HEK293 (cell line): ENCODE results near the gene DTWD2.

Experiments used
- CTCF ChIA-PET: fragments of 350-600 bp; formaldehyde crosslinking; extraction: SDS; loops from one replicate; lab custom pipeline; 2021; ENCODE audit warnings: antibody characterized with exemption; lab: Yijun Ruan, JAX
- POLR2A ChIA-PET: fragments of 300-600 bp; formaldehyde crosslinking; extraction: SDS; loops from one replicate; lab custom pipeline; 2020; ENCODE audit warnings: antibody characterized with exemption, inconsistent platforms; lab: Yijun Ruan, JAX
- H3K27ac ChIP-seq: fragments of 200-500 bp; sonication (Bioruptor generic); 2 replicates; pipeline ENCODE4 v1.5.1; 2014; ENCODE audit warnings: low read depth, low read length, control low read depth, inconsistent platforms; ENCODE audit errors: extremely low read depth
- H3K36me3 ChIP-seq, 2 experiments: fragments of 200-500 bp in 1 of 2; sonication (Bioruptor generic) in 1 of 2; 1 replicate in 1 of 2; 2 replicates in 1 of 2; pipeline ENCODE4 v1.5.1; 2014 to 2017; ENCODE audit warnings: inconsistent platforms in 2 of 2, low read length in 2 of 2; ENCODE audit not compliant: control insufficient read depth in 2 of 2, insufficient read depth in 1 of 2
- H3K4me1 ChIP-seq: fragments of 200-500 bp; sonication (Bioruptor generic); 2 replicates; pipeline ENCODE4 v1.5.1; 2014; ENCODE audit warnings: mild to moderate bottlenecking, low read length, inconsistent platforms; ENCODE audit not compliant: control insufficient read depth, insufficient read depth
- H3K4me3 ChIP-seq: 2 replicates; pipeline ENCODE4 v1.5.1; 2011; ENCODE audit warnings: low read depth, mild to moderate bottlenecking, control low read depth, low read length, moderate library complexity
- H3K9me3 ChIP-seq: fragments of 200-500 bp; sonication (Bioruptor generic); 2 replicates; pipeline ENCODE4 v1.5.1; 2014; ENCODE audit warnings: low read depth, low read length, inconsistent platforms; ENCODE audit not compliant: control insufficient read depth, insufficient read depth
- BCL11A ChIP-seq: fragments of 450-650 bp; formaldehyde crosslinking; IDR thresholded peaks from 2 replicates; pipeline ENCODE4 v1.5.1; 2016; ENCODE audit warnings: low read depth, missing biosample characterization, missing genetic modification characterization
- MYNN ChIP-seq: fragments of 450-650 bp; formaldehyde crosslinking; IDR thresholded peaks from 2 replicates; pipeline ENCODE4 v1.5.1; 2016; ENCODE audit warnings: missing biosample characterization, missing genetic modification characterization, borderline replicate concordance
- RBAK ChIP-seq: fragments of 450-650 bp; formaldehyde crosslinking; IDR thresholded peaks from 2 replicates; pipeline ENCODE4 v1.5.1; 2016; ENCODE audit warnings: missing biosample characterization, missing genetic modification characterization
- SP7 ChIP-seq: fragments of 450-650 bp; formaldehyde crosslinking; IDR thresholded peaks from 2 replicates; pipeline ENCODE4 v1.5.1; 2016; ENCODE audit warnings: missing biosample characterization, missing genetic modification characterization
- ZBTB21 ChIP-seq: fragments of 450-650 bp; formaldehyde crosslinking; IDR thresholded peaks from 2 replicates; pipeline ENCODE4 v1.5.1; 2017; ENCODE audit warnings: missing biosample characterization, missing genetic modification characterization
- ZBTB48 ChIP-seq: fragments of 450-650 bp; formaldehyde crosslinking; IDR thresholded peaks from 2 replicates; pipeline ENCODE4 v1.5.1; 2016; ENCODE audit warnings: missing biosample characterization, missing genetic modification characterization
- ZFP37 ChIP-seq: fragments of 450-650 bp; formaldehyde crosslinking; IDR thresholded peaks from 2 replicates; pipeline ENCODE4 v1.5.1; 2016; ENCODE audit warnings: missing biosample characterization, missing genetic modification characterization
- ZNF133 ChIP-seq: fragments of 450-650 bp; formaldehyde crosslinking; IDR thresholded peaks from 2 replicates; pipeline ENCODE4 v1.5.1; 2016; ENCODE audit warnings: missing biosample characterization, missing genetic modification characterization
- ZNF157 ChIP-seq: fragments of 450-650 bp; formaldehyde crosslinking; IDR thresholded peaks from 2 replicates; pipeline ENCODE4 v1.5.1; 2016; ENCODE audit warnings: missing biosample characterization, missing genetic modification characterization
- ZNF19 ChIP-seq: fragments of 450-650 bp; formaldehyde crosslinking; IDR thresholded peaks from 2 replicates; pipeline ENCODE4; 2016; ENCODE audit warnings: missing biosample characterization, missing genetic modification characterization, low read depth
- ZNF214 ChIP-seq: fragments of 450-650 bp; formaldehyde crosslinking; IDR thresholded peaks from 2 replicates; pipeline ENCODE4 v1.5.1; 2017; ENCODE audit warnings: missing biosample characterization, mild to moderate bottlenecking, missing genetic modification characterization, borderline replicate concordance
- ZNF248 ChIP-seq: fragments of 450-650 bp; formaldehyde crosslinking; IDR thresholded peaks from 2 replicates; pipeline ENCODE4 v1.5.1; 2017; ENCODE audit warnings: missing biosample characterization, missing genetic modification characterization
- ZNF324 ChIP-seq: fragments of 450-650 bp; formaldehyde crosslinking; IDR thresholded peaks from 2 replicates; pipeline ENCODE4 v1.5.1; 2016; ENCODE audit warnings: missing biosample characterization, missing genetic modification characterization
- ZNF341 ChIP-seq: fragments of 450-650 bp; formaldehyde crosslinking; IDR thresholded peaks from 2 replicates; pipeline ENCODE4; 2016; ENCODE audit warnings: low read depth, missing biosample characterization, missing genetic modification characterization
- ZNF423 ChIP-seq: fragments of 450-650 bp; formaldehyde crosslinking; IDR thresholded peaks from 2 replicates; pipeline ENCODE4 v1.5.1; 2016; ENCODE audit warnings: missing biosample characterization, missing genetic modification characterization
- ZNF433 ChIP-seq: fragments of 450-650 bp; formaldehyde crosslinking; IDR thresholded peaks from 2 replicates; pipeline ENCODE4 v1.5.1; 2016; ENCODE audit warnings: missing biosample characterization, missing genetic modification characterization, low read depth
- ZNF473 ChIP-seq: fragments of 450-650 bp; formaldehyde crosslinking; IDR thresholded peaks from 2 replicates; pipeline ENCODE4 v1.5.1; 2017; ENCODE audit warnings: missing biosample characterization, missing genetic modification characterization
- ZNF548 ChIP-seq: fragments of 450-650 bp; formaldehyde crosslinking; IDR thresholded peaks from 2 replicates; pipeline ENCODE4 v1.5.1; 2016; ENCODE audit warnings: missing biosample characterization, missing genetic modification characterization
- ZNF549 ChIP-seq: fragments of 450-650 bp; IDR thresholded peaks from 2 replicates; pipeline ENCODE4 v1.5.1; 2018; ENCODE audit warnings: missing biosample characterization, missing genetic modification characterization, mild to moderate bottlenecking, inconsistent platforms, moderate library complexity
- ZNF585B ChIP-seq: fragments of 450-650 bp; formaldehyde crosslinking; IDR thresholded peaks from 2 replicates; pipeline ENCODE4 v1.5.1; 2016; ENCODE audit warnings: missing biosample characterization, missing genetic modification characterization
- ZNF664 ChIP-seq: fragments of 450-650 bp; formaldehyde crosslinking; IDR thresholded peaks from 2 replicates; pipeline ENCODE4 v1.5.1; 2016; ENCODE audit warnings: missing biosample characterization, missing genetic modification characterization
- TF ChIP-seq, protein P1 (sequence below): sonication (generic); formaldehyde crosslinking; IDR thresholded peaks from 2 replicates; pipeline ENCODE4 v1.8.1; 2022; ENCODE audit warnings: mild to moderate bottlenecking, moderate library complexity, missing genetic modification reagents
- TF ChIP-seq, protein P2 (sequence below): fragments of 450-650 bp; formaldehyde crosslinking; IDR thresholded peaks from 2 replicates; pipeline ENCODE4 v1.5.1; 2016; ENCODE audit warnings: missing biosample characterization, missing genetic modification characterization
- TF ChIP-seq, protein P3 (sequence below): fragments of 450-650 bp; formaldehyde crosslinking; IDR thresholded peaks from 2 replicates; pipeline ENCODE4; 2016; ENCODE audit warnings: missing biosample characterization, missing genetic modification characterization
- TF ChIP-seq, protein P4 (sequence below): fragments of 450-650 bp; formaldehyde crosslinking; IDR thresholded peaks from 2 replicates; pipeline ENCODE4 v1.5.1; 2016; ENCODE audit warnings: missing biosample characterization, missing genetic modification characterization
- TF ChIP-seq, protein P5 (sequence below): fragments of 450-650 bp; formaldehyde crosslinking; IDR thresholded peaks from 2 replicates; pipeline ENCODE4 v1.5.1; 2016; ENCODE audit warnings: missing biosample characterization, missing genetic modification characterization
- TF ChIP-seq, protein P6 (sequence below): fragments of 450-650 bp; formaldehyde crosslinking; IDR thresholded peaks from 2 replicates; pipeline ENCODE4 v1.5.1; 2017; ENCODE audit warnings: missing biosample characterization, missing genetic modification characterization

DTWD2 gene

DNA sequence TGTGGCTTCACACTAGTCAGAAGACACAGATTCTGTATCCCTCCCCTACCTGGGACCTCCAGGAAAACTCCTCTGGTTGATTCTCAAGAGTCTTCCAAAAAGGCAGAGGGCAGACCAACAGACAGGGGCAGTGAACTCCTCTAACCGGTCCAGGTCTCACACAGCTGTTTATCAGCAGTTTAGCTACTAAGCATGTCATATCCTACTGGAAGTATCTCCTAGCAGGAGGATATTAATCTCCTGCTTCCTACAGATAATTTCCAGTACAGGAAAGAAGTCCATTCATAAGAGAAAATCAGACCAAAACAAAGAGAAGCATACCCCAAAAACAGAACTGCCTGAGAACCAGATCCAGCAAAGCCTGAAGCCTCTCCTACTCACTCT lies 64.3 kb downstream of the DTWD2 start:
- TF ChIP-seq ZNF473 (tag by site-specific recombination) (no peak), ZNF585B (tag by site-specific recombination) (no peak), ZFP37 (tag by site-specific recombination) (no peak), ZBTB48 (tag by site-specific recombination) (no peak), BCL11A (tag by site-specific recombination) (no peak), ZNF133 (tag by site-specific recombination) (no peak), ZNF423 (tag by site-specific recombination) (no peak), SP7 (no peak), ZNF19 (tag by site-specific recombination) (no peak), RBAK (tag by site-specific recombination) (no peak), ZNF433 (tag by site-specific recombination) (no peak), ZNF214 (tag by site-specific recombination) (no peak), ZBTB21 (tag by site-specific recombination) (no peak), ZNF157 (tag by site-specific recombination) (no peak), ZNF549 (tag by site-specific recombination) (no peak), ZNF548 (tag by site-specific recombination) (no peak)
- TF ChIP-seq, protein P1, sequence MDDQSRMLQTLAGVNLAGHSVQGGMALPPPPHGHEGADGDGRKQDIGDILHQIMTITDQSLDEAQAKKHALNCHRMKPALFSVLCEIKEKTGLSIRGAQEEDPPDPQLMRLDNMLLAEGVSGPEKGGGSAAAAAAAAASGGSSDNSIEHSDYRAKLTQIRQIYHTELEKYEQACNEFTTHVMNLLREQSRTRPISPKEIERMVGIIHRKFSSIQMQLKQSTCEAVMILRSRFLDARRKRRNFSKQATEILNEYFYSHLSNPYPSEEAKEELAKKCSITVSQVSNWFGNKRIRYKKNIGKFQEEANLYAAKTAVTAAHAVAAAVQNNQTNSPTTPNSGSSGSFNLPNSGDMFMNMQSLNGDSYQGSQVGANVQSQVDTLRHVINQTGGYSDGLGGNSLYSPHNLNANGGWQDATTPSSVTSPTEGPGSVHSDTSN (CRISPR knock-in tag): no peak
- TF ChIP-seq, protein P2, sequence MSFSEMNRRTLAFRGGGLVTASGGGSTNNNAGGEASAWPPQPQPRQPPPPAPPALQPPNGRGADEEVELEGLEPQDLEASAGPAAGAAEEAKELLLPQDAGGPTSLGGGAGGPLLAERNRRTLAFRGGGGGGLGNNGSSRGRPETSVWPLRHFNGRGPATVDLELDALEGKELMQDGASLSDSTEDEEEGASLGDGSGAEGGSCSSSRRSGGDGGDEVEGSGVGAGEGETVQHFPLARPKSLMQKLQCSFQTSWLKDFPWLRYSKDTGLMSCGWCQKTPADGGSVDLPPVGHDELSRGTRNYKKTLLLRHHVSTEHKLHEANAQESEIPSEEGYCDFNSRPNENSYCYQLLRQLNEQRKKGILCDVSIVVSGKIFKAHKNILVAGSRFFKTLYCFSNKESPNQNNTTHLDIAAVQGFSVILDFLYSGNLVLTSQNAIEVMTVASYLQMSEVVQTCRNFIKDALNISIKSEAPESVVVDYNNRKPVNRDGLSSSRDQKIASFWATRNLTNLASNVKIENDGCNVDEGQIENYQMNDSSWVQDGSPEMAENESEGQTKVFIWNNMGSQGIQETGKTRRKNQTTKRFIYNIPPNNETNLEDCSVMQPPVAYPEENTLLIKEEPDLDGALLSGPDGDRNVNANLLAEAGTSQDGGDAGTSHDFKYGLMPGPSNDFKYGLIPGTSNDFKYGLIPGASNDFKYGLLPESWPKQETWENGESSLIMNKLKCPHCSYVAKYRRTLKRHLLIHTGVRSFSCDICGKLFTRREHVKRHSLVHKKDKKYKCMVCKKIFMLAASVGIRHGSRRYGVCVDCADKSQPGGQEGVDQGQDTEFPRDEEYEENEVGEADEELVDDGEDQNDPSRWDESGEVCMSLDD (tag by site-specific recombination): no peak
- TF ChIP-seq, protein P3, sequence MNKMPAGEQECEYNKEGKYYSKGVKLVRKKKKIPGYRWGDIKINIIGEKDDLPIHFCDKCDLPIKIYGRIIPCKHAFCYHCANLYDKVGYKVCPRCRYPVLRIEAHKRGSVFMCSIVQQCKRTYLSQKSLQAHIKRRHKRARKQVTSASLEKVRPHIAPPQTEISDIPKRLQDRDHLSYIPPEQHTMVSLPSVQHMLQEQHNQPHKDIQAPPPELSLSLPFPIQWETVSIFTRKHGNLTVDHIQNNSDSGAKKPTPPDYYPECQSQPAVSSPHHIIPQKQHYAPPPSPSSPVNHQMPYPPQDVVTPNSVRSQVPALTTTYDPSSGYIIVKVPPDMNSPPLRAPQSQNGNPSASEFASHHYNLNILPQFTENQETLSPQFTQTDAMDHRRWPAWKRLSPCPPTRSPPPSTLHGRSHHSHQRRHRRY (tag by site-specific recombination): no peak
- ChIA-PET POLR2A (no interaction called here), CTCF (no interaction called here)
- Histone ChIP-seq H3K27ac (no peak overlapping the region), H3K36me3 (no peaks in the 10 kb centered on the region), H3K9me3 (no peaks in the 10 kb centered on the region), H3K4me3 (no peak overlapping the region), H3K4me1 (0 out of 2 replicates have a peak, but pooled peaks cover 3% of the 10 kb centered on the region)

DNA sequence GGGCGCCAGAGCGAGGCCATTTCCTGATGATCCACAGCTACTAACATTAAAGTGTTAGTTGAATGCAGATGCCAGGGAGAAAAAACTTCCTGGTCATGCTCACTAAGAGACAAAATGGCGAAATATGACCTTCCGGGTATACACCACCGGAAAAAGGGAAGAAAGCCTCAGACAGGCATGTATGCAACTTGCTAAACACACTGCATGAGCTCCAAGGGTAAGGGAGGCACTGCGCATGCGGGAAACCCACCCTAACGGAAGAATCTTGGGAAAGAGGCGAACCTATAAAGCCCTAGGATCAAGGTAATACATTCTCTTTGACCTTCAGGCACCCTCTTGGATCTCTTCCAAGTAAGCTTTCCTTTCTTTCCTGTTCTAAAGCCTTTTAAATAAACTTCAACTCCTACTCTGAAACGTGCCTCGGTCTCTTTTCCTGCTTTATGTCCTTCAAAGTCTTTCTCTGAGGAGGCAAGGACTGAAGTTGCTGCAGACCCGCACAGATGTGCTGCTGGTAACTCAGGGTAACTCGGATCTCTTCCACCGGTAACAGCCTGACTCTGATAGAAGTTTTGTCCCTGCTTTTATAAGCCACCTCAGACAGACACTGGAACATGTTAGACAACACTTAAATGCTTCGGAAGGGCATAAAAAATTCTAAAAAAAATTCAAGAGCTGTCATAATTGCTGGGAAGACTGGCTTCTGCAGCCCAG lies 64.9 kb downstream of the DTWD2 start:
- Histone ChIP-seq H3K27ac (no peak overlapping the region), H3K4me1 (no peaks in the 10 kb centered on the region), H3K36me3 (no peaks in the 10 kb centered on the region), H3K9me3 (no peaks in the 10 kb centered on the region), H3K4me3 (no peak overlapping the region)
- POLR2A ChIA-PET: no interaction called here
- CTCF ChIA-PET: interaction anchor here (0.5 kb wide), 1 partner anchor 27 kb away, joined by 5 read pairs; no protein-coding TSS in a partner anchor
- TF ChIP-seq, protein P4, sequence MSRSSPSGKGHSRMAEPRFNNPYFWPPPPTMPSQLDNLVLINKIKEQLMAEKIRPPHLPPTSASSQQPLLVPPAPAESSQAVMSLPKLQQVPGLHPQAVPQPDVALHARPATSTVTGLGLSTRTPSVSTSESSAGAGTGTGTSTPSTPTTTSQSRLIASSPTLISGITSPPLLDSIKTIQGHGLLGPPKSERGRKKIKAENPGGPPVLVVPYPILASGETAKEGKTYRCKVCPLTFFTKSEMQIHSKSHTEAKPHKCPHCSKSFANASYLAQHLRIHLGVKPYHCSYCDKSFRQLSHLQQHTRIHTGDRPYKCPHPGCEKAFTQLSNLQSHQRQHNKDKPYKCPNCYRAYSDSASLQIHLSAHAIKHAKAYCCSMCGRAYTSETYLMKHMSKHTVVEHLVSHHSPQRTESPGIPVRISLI (tag by site-specific recombination): no peak
- TF ChIP-seq ZNF664 (tag by site-specific recombination) (no peak), MYNN (tag by site-specific recombination) (no peak), ZNF324 (no peak), ZNF248 (tag by site-specific recombination) (no peak), ZNF157 (tag by site-specific recombination) (no peak), ZNF341 (tag by site-specific recombination) (no peak)
- TF ChIP-seq, protein P5, sequence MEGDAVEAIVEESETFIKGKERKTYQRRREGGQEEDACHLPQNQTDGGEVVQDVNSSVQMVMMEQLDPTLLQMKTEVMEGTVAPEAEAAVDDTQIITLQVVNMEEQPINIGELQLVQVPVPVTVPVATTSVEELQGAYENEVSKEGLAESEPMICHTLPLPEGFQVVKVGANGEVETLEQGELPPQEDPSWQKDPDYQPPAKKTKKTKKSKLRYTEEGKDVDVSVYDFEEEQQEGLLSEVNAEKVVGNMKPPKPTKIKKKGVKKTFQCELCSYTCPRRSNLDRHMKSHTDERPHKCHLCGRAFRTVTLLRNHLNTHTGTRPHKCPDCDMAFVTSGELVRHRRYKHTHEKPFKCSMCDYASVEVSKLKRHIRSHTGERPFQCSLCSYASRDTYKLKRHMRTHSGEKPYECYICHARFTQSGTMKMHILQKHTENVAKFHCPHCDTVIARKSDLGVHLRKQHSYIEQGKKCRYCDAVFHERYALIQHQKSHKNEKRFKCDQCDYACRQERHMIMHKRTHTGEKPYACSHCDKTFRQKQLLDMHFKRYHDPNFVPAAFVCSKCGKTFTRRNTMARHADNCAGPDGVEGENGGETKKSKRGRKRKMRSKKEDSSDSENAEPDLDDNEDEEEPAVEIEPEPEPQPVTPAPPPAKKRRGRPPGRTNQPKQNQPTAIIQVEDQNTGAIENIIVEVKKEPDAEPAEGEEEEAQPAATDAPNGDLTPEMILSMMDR (tag by site-specific recombination): no peak
- TF ChIP-seq, protein P6, sequence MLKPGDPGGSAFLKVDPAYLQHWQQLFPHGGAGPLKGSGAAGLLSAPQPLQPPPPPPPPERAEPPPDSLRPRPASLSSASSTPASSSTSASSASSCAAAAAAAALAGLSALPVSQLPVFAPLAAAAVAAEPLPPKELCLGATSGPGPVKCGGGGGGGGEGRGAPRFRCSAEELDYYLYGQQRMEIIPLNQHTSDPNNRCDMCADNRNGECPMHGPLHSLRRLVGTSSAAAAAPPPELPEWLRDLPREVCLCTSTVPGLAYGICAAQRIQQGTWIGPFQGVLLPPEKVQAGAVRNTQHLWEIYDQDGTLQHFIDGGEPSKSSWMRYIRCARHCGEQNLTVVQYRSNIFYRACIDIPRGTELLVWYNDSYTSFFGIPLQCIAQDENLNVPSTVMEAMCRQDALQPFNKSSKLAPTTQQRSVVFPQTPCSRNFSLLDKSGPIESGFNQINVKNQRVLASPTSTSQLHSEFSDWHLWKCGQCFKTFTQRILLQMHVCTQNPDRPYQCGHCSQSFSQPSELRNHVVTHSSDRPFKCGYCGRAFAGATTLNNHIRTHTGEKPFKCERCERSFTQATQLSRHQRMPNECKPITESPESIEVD: no peak
